Activated naive CD8-positive, alpha-beta T cell treated with anti-CD3 and anti-CD28 coated beads, Interleukin-2, amount 10 ng/mL, durations not matched to agents 7 days and 5 days (primary cell): ENCODE results near the gene PRAMEF12. TPM values are rescaled to one million over a fixed set of nuclear protein-coding genes. Genes with fewer than 3 reads are reported as not detected.

Source experiments
- ATAC-seq: fragments of 150-1000 bp; cut with Tn5 transposase; one replicate; pipeline ENCODE4 v1.10.0; 2021; ENCODE audit warnings: low read depth, moderate library complexity
- POLR2A ChIA-PET: fragments of 350-600 bp; sonication (Branson Sonifier 250); formaldehyde crosslinking; loops from one replicate; lab custom pipeline; 2021; ENCODE audit warnings: antibody characterized with exemption; lab: Charles Lee
- DNase-seq: peaks from one replicate; pipeline ENCODE4 v3.0.0; 2021
- H3K27ac Mint-ChIP-seq: one replicate; pipeline ENCODE4 v1.8.0; 2022; ENCODE audit warnings: mild to moderate bottlenecking, mixed read lengths
- H3K27me3 Mint-ChIP-seq: one replicate; pipeline ENCODE4 v1.8.0; 2022; ENCODE audit warnings: mild to moderate bottlenecking, moderate library complexity, mixed read lengths
- H3K36me3 Mint-ChIP-seq: one replicate; pipeline ENCODE4 v1.8.0; 2021; ENCODE audit warnings: mild to moderate bottlenecking, mixed read lengths
- H3K4me1 Mint-ChIP-seq: one replicate; pipeline ENCODE4 v1.8.0; 2021; ENCODE audit warnings: mixed read lengths
- H3K4me3 Mint-ChIP-seq: one replicate; pipeline ENCODE4 v1.8.0; 2022; ENCODE audit warnings: mild to moderate bottlenecking, moderate library complexity, mixed read lengths
- H3K9me3 Mint-ChIP-seq: one replicate; pipeline ENCODE4 v1.8.0; 2021; ENCODE audit warnings: mixed read lengths
- total RNA-seq, 2 experiments: library from RNA; stranded (reverse); gene quantifications; one replicate each; pipeline ENCODE4 v1.2.3, GENCODE V29; 2021

PRAMEF12 gene
- total RNA-seq, 2 experiments from 2014 or later = not detected

DNA sequence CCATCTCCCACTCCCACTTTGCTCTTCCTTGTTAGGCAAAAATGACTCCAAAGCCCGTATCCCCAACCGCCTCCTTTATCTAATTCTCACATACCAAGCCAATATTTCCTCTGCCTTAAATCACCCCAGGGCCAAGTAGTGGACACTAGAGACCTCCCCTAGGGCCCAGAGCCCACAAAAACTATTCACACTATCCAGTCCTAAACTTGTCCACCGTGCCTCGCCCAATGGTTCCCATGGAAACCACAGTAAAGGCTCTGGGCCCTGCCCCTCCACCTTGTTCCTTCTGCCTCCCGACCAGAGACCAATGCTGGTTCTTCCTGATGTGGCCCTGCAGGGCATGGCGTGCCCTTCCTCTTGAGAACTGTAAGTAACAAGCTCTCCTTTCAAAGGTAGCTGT, 15.7 kb upstream of the PRAMEF12 start:
- Mint-ChIP-seq H3K4me3 (no peak overlapping the region), H3K9me3 (no peaks in the 10 kb centered on the region), H3K4me1 (no peaks in the 10 kb centered on the region), H3K27ac (no peak overlapping the region), H3K27me3 (peaks cover 28% of the 10 kb centered on the region), H3K36me3 (no peaks in the 10 kb centered on the region)
- POLR2A ChIA-PET = no interaction called here
- no peak for DNase-seq
- no peak for ATAC-seq

DNA sequence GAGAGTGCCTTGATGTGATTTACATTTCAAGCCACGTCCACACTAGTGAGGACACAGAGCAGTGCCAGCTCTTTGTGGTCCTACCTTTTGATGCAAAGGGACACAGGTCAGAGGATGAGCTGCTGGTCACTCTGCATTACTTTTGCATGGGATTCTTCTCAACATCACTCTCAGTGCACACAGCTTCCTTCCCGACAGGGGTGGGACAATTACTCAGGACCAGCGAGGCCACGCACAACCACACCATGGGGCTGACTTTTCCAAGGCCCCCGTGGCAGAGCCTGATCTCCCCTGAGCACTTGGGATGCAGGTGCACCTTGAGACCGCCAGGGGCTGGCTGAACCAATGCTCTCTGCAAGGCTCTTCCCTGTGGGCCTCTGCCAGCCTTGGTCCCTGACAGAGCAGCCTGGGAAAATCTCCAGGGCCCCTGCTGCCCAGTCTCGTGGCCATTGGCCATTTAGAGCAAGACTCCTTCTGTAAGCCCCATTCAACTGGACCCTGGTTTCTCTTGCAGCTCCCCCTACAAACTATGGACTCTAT, 13.2 kb upstream of the PRAMEF12 start:
- DNase-seq (no peak), ATAC-seq (no peak)
- no peaks in the 10 kb centered on the region for H3K4me1 Mint-ChIP-seq
- H3K4me3 Mint-ChIP-seq = no peak overlapping the region
- peaks cover 22% of the 10 kb centered on the region for H3K27me3 Mint-ChIP-seq
- H3K27ac Mint-ChIP-seq = no peak overlapping the region
- no peaks in the 10 kb centered on the region for H3K36me3 Mint-ChIP-seq
- H3K9me3 Mint-ChIP-seq = no peaks in the 10 kb centered on the region
- POLR2A ChIA-PET = no interaction called here

DNA sequence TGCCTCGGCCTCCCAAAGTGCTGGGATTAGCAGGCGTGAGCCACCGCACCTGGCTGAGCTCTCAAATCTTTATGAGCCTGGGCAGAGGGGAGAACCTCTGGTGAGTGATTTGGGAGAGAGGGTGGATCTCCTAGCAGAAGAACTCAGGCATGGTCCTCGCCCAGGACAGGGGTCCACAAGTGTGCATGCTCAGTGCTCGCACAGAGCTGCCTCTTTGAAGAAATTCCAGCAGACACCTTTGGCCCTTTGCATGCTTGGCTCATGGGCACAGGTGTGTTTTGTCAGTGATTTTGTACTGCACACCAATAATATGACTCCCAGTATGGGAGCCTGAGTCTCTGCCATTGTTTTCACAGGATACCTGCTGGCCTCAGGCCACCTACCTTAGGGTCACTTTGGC, 11.8 kb upstream of the PRAMEF12 start:
- Mint-ChIP-seq H3K9me3 (no peaks in the 10 kb centered on the region), H3K27ac (no peak overlapping the region), H3K27me3 (peaks cover 30% of the 10 kb centered on the region), H3K4me1 (no peaks in the 10 kb centered on the region), H3K4me3 (no peak overlapping the region), H3K36me3 (no peaks in the 10 kb centered on the region)
- DNase-seq = no peak
- POLR2A ChIA-PET = no interaction called here
- ATAC-seq = no peak

DNA sequence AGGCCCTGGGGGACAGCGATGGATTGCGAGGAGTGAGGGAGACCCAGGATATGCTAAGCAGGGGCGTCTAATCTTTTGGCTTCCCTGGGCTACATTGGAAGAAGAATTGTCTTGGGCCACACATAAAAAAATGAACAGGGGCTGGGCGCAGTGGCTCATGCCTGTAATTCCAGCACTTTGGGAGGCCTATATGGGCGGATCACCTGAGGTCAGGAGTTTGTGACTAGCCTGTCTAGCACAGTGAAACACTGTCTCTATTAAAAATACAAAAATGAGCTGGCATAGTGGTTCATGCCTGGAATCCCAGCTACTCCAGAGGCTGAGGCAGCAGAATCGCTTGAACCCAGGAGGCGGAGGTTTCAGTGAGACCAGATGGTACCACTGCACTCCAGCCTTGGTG, 10.8 kb upstream of the PRAMEF12 start:
- Mint-ChIP-seq H3K4me3 (no peak overlapping the region), H3K36me3 (no peaks in the 10 kb centered on the region), H3K4me1 (no peaks in the 10 kb centered on the region), H3K9me3 (no peaks in the 10 kb centered on the region), H3K27me3 (peaks cover 31% of the 10 kb centered on the region), H3K27ac (no peak overlapping the region)
- no peak for DNase-seq
- no peak for ATAC-seq
- POLR2A ChIA-PET = no interaction called here

DNA sequence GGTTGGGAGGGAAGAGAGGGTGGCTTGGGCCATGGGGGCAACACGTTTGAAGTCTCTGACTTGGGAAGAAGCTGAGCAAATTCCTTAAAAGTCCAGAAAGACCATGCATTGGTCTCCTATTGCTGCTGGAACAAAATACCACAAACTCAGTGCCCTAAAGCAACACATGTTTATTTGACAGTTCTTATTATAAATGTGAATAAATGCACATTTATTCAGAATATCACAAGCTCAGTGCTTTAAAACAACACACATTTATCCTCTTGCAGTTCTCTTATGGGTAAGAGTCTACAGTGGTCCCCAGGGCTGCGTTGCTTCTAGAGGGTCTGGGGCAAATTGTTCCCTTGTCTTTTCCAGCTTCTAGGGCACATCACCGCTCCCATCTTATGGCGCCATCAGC, 10.1 kb upstream of the PRAMEF12 start:
- H3K4me3 Mint-ChIP-seq = no peak overlapping the region
- POLR2A ChIA-PET = no interaction called here
- H3K4me1 Mint-ChIP-seq = no peaks in the 10 kb centered on the region
- ATAC-seq (no peak), DNase-seq (no peak)
- no peaks in the 10 kb centered on the region for H3K36me3 Mint-ChIP-seq
- no peak overlapping the region for H3K27ac Mint-ChIP-seq
- peaks cover 24% of the 10 kb centered on the region for H3K27me3 Mint-ChIP-seq
- no peaks in the 10 kb centered on the region for H3K9me3 Mint-ChIP-seq

DNA sequence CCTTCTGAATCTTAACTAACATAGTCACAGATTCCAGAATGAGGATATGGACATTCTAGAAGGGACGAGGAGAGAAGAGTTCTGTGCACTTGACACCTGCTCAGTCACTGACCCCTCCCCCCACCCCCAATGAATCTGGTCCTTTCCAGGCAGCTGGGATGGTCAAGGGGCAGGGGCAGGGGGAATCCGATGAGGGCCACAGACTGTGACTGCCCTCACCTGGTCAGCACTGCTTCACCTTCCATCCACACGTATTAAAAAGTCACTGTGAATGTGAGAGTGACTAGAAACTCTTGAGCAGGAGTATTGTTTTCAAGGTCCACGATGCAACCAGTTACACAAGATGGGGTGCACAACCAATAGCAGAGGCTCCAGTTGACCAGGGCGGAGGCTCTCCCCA, 9.5 kb upstream of the PRAMEF12 start:
- Mint-ChIP-seq H3K9me3 (no peaks in the 10 kb centered on the region), H3K4me3 (no peak overlapping the region), H3K27me3 (peaks cover 25% of the 10 kb centered on the region), H3K27ac (no peak overlapping the region), H3K4me1 (no peaks in the 10 kb centered on the region), H3K36me3 (no peaks in the 10 kb centered on the region)
- POLR2A ChIA-PET = no interaction called here
- no peak for DNase-seq
- ATAC-seq = no peak

DNA sequence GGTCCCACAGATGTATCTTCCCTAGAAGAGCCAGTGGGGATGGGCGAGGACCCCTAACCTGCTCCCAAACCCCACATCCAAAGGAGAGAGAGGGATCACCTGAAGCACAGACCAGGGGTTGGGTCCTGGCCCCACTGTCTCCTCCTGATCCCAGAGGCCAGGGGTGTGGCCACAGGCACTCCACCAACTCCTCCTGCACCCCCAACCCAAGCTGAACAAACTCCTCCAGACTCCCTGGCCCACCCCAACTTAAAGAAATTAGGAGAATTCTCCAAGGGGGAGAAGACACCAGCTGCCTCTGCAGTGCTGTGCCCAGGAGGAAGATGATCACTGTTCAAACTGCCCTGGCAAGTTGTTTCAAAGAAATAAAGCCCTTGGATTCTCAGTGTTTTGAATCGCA, 4.5 kb upstream of the PRAMEF12 start:
- POLR2A ChIA-PET = no interaction called here
- ATAC-seq (no peak), DNase-seq (no peak)
- Mint-ChIP-seq H3K27ac (no peak overlapping the region), H3K9me3 (no peaks in the 10 kb centered on the region), H3K27me3 (peaks cover 30% of the 10 kb centered on the region), H3K4me1 (no peaks in the 10 kb centered on the region), H3K4me3 (no peak overlapping the region), H3K36me3 (no peaks in the 10 kb centered on the region)

DNA sequence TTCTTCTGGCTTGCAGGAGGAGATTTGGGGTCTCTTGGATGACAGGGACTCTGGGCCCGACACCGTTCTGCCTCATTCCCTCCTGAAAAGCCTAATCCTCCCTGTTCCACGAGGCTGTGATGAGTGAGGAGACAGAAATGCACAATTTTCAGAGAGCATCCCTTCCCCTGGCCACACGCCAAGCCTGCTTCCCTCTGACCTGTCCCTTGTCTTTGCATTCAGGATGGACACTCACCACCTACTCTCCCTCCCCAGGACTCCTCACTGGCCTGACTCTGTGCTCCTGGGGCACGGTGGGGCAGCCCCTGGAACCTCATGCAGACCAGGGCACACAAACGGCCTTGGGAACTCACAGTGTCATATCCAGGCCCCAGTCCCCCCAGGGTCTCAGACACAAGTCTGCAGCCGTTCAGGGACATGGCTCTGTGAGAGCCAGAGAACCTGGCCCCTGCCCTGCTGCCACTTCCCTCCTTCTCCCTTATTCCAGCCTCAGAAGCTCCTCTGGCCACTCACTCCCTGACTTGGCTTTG, 3.5 kb upstream of the PRAMEF12 start:
- no peak for ATAC-seq
- POLR2A ChIA-PET = no interaction called here
- no peak for DNase-seq
- no peak overlapping the region for H3K4me3 Mint-ChIP-seq
- H3K36me3 Mint-ChIP-seq = no peaks in the 10 kb centered on the region
- peaks cover 30% of the 10 kb centered on the region for H3K27me3 Mint-ChIP-seq
- H3K4me1 Mint-ChIP-seq = no peaks in the 10 kb centered on the region
- H3K27ac Mint-ChIP-seq = no peak overlapping the region
- no peaks in the 10 kb centered on the region for H3K9me3 Mint-ChIP-seq

DNA sequence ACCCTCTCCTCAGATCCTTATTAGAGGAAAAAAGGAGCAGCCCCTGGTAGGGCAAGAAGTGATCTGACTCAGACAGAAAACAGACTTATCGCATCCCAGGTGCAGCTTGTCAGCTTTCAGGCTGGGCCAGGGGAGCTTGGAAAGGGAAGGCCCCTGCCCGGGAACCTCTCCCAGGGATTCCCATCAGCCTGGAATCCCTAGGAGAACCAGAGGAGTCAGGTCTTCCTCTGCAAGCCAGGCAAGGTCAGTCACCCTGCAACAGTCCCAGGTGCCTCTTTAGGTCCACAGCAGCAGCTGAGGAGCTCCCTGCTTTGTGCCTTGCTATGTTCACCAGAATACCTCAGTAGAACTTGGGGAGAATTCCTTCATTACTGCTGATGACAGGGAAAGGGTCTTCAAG, 2.9 kb upstream of the PRAMEF12 start:
- Mint-ChIP-seq H3K27me3 (peaks cover 30% of the 10 kb centered on the region), H3K4me3 (no peak overlapping the region), H3K36me3 (no peaks in the 10 kb centered on the region), H3K27ac (no peak overlapping the region), H3K4me1 (no peaks in the 10 kb centered on the region), H3K9me3 (no peaks in the 10 kb centered on the region)
- ATAC-seq (no peak), DNase-seq (no peak)
- POLR2A ChIA-PET = no interaction called here

DNA sequence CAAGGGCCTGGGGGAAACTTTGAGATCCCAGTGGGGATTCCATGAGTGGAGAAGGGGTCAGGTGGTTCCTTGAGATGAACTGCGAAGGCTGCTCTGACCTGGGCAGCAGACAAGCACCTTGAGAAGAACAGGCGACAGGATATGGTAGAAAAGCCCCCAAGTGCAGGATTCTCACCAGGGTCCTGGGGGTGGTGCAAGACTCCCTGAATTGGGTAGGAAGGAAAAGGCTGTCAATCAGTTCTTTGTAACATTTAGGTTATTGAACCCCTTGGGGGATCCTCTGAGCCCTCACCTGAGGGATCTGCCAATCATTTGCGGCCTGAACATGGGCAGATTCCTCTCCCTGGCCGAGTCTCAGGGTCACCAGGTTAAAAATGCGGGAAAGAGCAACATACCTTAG, 2.4 kb upstream of the PRAMEF12 start:
- POLR2A ChIA-PET = no interaction called here
- H3K4me3 Mint-ChIP-seq = no peak overlapping the region
- peaks cover 29% of the 10 kb centered on the region for H3K27me3 Mint-ChIP-seq

DNA sequence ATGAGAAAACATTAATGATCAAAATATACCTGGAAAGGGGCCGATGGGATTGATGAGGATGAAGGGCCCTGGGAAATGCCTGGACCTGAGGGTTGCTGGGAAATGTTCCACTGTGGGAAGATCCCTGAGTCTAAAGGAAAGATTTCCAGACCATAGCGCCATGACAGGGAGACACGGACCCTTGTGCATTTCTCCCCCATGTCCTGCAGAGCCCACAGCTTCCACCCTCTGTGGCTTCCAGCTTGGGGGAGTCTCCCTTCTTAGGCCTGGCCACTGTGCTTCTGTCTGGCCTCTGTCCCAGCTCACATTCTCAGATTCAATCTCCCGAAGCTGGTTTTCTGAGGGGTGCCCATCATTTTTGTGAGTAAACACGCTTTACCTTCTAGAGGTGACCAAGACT, 1.0 kb upstream of the PRAMEF12 start:
- no peak for DNase-seq
- no peaks in the 10 kb centered on the region for H3K4me1 Mint-ChIP-seq
- no peaks in the 10 kb centered on the region for H3K36me3 Mint-ChIP-seq
- no peak for ATAC-seq
- H3K4me3 Mint-ChIP-seq = no peak overlapping the region
- POLR2A ChIA-PET = no interaction called here
- no peak overlapping the region for H3K27ac Mint-ChIP-seq
- H3K9me3 Mint-ChIP-seq = no peaks in the 10 kb centered on the region
- H3K27me3 Mint-ChIP-seq = peaks cover 20% of the 10 kb centered on the region

More for the DNA sequence above, 2.4 kb upstream of the PRAMEF12 start:
- ATAC-seq = no peak
- Mint-ChIP-seq H3K27ac (no peak overlapping the region), H3K9me3 (no peaks in the 10 kb centered on the region), H3K4me1 (no peaks in the 10 kb centered on the region), H3K36me3 (no peaks in the 10 kb centered on the region)
- no peak for DNase-seq

DNA sequence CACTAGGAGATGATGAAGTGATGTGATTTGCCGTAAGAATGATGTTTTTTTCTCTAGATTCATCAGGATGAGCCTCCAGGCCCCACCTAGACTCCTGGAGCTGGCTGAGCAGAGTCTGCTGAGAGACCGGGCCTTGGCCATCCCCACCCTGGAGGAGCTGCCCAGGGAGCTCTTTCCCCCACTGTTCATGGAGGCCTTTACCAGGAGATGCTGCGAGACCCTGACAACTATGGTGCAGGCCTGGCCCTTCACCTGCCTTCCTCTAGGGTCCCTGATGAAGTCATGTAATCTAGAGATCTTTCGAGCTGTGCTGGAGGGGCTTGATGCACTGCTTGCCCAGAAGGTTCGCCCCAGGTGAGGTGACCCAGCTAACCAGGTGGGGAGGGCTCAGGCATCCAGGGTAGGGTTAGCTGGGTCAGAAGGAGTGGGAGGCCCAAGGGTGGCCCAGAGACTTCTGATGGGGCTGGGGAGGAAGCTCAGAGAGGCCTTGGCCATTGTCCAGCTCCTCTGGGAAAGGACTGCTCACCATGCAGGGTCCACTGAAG, 1.3 kb downstream of the PRAMEF12 start:
- POLR2A ChIA-PET = no interaction called here
- Mint-ChIP-seq H3K9me3 (no peaks in the 10 kb centered on the region), H3K27ac (no peak overlapping the region), H3K36me3 (no peaks in the 10 kb centered on the region), H3K27me3 (peaks cover 12% of the 10 kb centered on the region), H3K4me1 (no peaks in the 10 kb centered on the region), H3K4me3 (no peak overlapping the region)
- DNase-seq (no peak), ATAC-seq (no peak)

DNA sequence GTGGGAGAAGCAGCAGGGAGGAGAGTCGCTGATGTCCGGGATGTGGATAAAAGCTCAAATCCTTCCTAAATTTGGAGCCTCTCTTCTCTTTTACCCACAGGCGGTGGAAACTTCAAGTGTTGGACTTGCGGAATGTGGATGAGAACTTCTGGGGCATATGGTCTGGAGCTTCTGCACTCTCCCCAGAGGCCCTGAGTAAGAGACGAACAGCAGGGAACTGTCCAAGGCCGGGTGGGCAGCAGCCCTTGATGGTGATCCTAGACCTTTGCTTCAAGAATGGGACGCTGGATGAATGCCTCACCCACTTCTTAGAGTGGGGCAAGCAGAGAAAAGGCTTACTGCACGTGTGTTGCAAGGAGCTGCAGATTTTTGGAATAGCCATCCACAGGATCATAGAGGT, 1.9 kb downstream of the PRAMEF12 start:
- POLR2A ChIA-PET = no interaction called here
- Mint-ChIP-seq H3K27me3 (peaks cover 7% of the 10 kb centered on the region), H3K4me3 (no peak overlapping the region), H3K9me3 (no peaks in the 10 kb centered on the region), H3K4me1 (no peaks in the 10 kb centered on the region), H3K36me3 (no peaks in the 10 kb centered on the region), H3K27ac (no peak overlapping the region)
- no peak for ATAC-seq
- no peak for DNase-seq

DNA sequence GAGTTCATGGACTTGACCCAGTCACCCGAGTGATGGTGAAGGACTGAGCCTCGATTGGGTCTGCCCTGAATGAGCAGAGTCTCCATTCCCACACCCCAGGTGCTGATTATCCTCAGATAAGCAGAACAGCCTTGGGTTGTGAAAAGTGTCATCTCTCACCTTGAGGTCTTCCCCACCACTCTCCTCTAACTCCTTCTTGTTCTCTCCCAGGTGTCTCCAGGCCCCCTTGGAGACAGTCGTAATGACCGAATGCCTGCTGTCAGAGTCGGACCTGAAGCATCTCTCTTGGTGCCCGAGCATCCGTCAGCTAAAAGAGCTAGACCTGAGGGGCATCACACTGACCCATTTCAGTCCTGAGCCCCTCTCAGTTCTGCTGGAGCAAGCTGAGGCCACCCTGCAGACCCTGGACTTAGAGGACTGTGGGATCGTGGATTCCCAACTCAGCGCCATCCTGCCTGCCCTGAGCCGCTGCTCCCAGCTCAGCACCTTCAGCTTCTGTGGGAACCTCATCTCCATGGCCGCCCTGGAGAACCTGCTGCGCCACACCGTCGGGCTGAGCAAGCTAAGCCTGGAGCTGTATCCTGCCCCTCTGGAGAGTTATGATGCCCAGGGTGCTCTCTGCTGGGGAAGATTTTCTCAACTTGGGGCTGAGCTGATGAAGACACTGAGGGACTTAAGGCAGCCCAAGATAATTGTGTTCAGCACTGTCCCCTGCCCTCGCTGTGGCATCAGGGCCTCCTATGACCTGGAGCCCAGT, 3.4 kb downstream of the PRAMEF12 start:
- Mint-ChIP-seq H3K36me3 (no peaks in the 10 kb centered on the region), H3K4me1 (no peaks in the 10 kb centered on the region), H3K27ac (no peak overlapping the region), H3K9me3 (no peaks in the 10 kb centered on the region), H3K27me3 (peaks cover 6% of the 10 kb centered on the region), H3K4me3 (no peak overlapping the region)
- no peak for ATAC-seq
- no peak for DNase-seq
- POLR2A ChIA-PET = no interaction called here
